BE2C (cell line): Measurements from ENCODE around the gene AMDHD2.
A peak's percentile ranks its signal among the peaks of the same experiment; 100 is the strongest.

Experiments used
- DNase-seq: peaks from one replicate; pipeline ENCODE4 v3.0.0-alpha.2; 2020
- H3K27me3 ChIP-seq: fragments of 250-450 bp; sonication (Bioruptor Pico); 2 replicates; pipeline ENCODE4 v1.5.1; 2020; ENCODE audit warnings: mild to moderate bottlenecking
- H3K36me3 ChIP-seq: fragments of 250-450 bp; sonication (Bioruptor Pico); 2 replicates; pipeline ENCODE4 v1.5.1; 2020; ENCODE audit warnings: mild to moderate bottlenecking
- H3K4me1 ChIP-seq: fragments of 250-450 bp; sonication (Bioruptor Pico); 2 replicates; pipeline ENCODE4 v1.5.1; 2020
- H3K4me3 ChIP-seq: 2 replicates; pipeline ENCODE4 v1.5.1; 2011; ENCODE audit warnings: low read depth, low read length
- H3K9me3 ChIP-seq: fragments of 250-450 bp; sonication (Bioruptor Pico); 2 replicates; pipeline ENCODE4 v1.5.1; 2020
- TF ChIP-seq, protein P1 (sequence below): IDR thresholded peaks from 2 replicates; pipeline ENCODE4 v1.5.1; 2012; ENCODE audit warnings: mild to moderate bottlenecking, low read depth, low read length

Gene AMDHD2

DNA sequence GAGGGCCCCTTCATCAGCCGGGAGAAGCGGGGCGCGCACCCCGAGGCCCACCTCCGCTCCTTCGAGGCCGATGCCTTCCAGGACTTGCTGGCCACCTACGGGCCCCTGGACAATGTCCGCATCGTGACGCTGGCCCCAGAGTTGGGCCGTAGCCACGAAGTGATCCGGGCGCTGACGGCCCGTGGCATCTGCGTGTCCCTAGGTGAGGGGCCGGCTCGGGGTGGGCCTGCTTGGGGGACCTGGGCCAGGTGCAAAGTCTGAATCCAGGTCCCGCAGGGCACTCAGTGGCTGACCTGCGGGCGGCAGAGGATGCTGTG is 7.6 kb downstream of the AMDHD2 start:
- H3K4me1 ChIP-seq = no peaks in the 10 kb centered on the region
- H3K4me3 ChIP-seq = no peak overlapping the region

DNA sequence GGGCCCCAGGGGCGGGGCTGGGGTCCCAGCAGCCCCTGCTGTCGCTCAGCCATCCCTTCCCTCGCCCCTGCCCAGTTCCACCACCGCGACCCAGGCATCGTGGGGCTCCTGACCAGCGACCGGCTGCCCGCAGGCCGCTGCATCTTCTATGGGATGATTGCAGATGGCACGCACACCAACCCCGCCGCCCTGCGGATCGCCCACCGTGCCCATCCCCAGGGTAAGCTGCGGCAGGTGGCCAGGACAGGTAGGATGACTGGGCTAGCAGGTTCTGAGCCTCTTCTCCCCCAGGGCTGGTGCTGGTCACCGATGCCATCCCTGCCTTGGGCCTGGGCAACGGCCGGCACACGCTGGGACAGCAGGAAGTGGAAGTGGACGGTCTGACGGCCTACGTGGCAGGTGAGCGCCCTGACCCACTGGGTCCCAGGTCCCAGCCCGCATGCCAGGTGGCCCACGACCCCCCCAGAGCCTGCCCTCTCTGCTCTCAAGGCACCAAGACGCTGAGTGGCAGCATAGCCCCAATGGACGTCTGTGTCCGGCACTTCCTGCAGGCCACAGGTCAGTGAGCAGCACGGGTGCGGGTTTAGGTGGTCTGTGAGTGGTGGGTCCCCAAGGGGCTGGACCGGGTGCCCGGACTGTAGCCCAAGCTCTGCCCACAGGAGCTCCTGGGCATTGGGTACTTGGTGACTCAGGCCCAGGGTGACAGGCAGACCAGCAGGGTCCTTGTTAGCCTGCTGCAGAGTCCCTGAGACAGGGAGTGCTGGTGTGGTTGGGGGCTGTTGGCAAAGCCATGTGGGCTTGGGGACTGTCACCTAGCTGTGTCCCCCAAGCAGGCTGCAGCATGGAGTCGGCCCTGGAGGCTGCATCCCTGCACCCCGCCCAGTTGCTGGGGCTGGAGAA is 8.2 kb downstream of the AMDHD2 start:
- H3K36me3 ChIP-seq = peaks cover 34% of the 10 kb centered on the region
- TF ChIP-seq, protein P1, sequence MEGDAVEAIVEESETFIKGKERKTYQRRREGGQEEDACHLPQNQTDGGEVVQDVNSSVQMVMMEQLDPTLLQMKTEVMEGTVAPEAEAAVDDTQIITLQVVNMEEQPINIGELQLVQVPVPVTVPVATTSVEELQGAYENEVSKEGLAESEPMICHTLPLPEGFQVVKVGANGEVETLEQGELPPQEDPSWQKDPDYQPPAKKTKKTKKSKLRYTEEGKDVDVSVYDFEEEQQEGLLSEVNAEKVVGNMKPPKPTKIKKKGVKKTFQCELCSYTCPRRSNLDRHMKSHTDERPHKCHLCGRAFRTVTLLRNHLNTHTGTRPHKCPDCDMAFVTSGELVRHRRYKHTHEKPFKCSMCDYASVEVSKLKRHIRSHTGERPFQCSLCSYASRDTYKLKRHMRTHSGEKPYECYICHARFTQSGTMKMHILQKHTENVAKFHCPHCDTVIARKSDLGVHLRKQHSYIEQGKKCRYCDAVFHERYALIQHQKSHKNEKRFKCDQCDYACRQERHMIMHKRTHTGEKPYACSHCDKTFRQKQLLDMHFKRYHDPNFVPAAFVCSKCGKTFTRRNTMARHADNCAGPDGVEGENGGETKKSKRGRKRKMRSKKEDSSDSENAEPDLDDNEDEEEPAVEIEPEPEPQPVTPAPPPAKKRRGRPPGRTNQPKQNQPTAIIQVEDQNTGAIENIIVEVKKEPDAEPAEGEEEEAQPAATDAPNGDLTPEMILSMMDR = no peak
- H3K4me1 ChIP-seq = no peaks in the 10 kb centered on the region
- H3K9me3 ChIP-seq = no peaks in the 10 kb centered on the region
- H3K4me3 ChIP-seq = no peak overlapping the region
- H3K27me3 ChIP-seq = no peaks in the 10 kb centered on the region
- DNase-seq = no peak

More for the DNA sequence above, 7.6 kb downstream of the AMDHD2 start:
- Histone ChIP-seq H3K27me3 (no peaks in the 10 kb centered on the region), H3K36me3 (peaks cover 39% of the 10 kb centered on the region), H3K9me3 (no peaks in the 10 kb centered on the region)
- no peak for DNase-seq
- TF ChIP-seq, protein P1 = no peak

DNA sequence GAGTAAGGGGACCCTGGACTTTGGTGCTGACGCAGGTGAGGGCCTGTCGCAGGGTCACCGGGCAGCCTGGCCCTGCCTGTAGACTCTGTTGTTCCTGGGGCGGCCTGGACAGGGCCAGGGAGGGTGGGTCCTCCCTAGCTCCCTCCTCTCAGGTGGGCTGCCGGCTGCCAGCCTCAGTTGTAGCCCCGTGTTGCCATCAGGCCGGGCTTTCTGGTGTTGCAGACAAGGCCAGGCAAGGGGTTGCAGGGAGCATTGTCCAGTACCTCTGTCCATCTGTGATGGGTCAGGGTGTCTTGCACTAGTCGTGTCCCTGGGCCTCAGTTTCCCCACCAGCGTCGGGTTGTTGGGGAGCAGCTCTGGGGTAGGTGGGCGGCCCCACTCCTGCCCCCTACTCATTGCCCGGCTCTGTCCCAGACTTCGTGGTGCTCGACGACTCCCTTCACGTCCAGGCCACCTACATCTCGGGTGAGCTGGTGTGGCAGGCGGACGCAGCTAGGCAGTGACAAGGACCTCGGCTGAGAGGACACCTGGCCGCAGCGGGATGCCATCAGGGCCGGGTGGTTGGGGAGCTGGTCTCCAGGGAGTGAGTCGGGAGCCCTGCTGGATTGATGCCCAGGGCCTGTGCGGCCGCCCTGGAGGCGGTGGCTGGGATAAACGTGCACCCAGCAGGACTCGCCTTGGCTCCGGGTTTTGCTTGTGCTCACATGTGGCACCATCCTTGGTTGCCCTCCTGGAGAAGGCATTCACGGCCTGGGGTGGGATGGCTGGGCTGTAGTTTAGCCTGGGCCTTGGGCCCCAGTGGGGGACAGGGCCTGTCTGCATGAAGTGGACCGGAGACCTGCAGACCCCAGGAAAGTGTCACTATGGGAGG is 9.1 kb downstream of the AMDHD2 start:
- Histone ChIP-seq H3K9me3 (no peaks in the 10 kb centered on the region), H3K4me1 (no peaks in the 10 kb centered on the region), H3K27me3 (no peaks in the 10 kb centered on the region), H3K4me3 (no peak overlapping the region), H3K36me3 (peaks cover 26% of the 10 kb centered on the region)
- TF ChIP-seq, protein P1 = 0 out of 2 replicates have a peak, but pooled peaks have one; percentile 14
- peak; percentile 60 for DNase-seq

DNA sequence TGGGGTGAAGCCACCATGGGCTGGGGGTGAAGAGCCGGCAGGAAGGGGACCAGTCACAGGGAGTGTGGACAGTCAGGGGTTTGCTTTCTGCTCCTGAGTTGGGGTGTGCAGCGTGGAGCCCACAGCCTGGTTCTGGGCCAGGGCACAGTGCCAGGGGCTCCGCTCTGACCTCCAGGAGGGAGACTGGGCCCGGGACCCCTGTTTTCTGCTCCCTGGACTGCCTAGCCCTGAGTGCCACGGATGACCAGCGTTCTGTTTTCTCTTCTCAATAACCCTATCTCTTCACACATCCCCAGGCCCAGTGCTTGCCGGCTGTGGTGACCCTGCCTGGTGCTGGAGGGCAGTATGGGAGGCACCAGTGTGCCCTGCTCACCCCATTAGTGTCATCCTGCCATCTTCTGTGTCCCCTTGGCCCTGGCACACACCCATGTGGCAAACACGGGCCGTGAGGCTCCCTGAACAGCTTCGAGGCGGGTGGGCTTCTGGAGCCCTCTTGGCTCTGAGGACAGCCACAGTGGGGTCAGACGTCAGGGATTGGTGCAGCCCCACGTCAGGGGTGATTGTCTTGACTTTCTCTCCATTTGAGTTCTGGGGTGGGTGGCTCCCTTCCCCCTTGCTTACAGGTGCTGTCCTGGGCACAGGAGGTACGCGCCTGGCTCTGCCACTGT is 9.9 kb downstream of the AMDHD2 start:
- no peak for DNase-seq
- Histone ChIP-seq H3K27me3 (no peaks in the 10 kb centered on the region), H3K4me1 (no peaks in the 10 kb centered on the region), H3K4me3 (no peak overlapping the region), H3K36me3 (peaks cover 18% of the 10 kb centered on the region), H3K9me3 (no peaks in the 10 kb centered on the region)
- TF ChIP-seq, protein P1 = no peak

GRCh38 chr16:2530629-2531318 is 10.6 kb downstream of the AMDHD2 start:
- Histone ChIP-seq H3K27me3 (no peaks in the 10 kb centered on the region), H3K4me3 (no peak overlapping the region), H3K4me1 (no peaks in the 10 kb centered on the region), H3K9me3 (no peaks in the 10 kb centered on the region), H3K36me3 (peaks cover 18% of the 10 kb centered on the region)
- TF ChIP-seq, protein P1 = no peak
- no peak for DNase-seq
